ENCODE measurements around the gene SPEF2. TPM values are rescaled to one million over a fixed set of nuclear protein-coding genes. Genes with fewer than 3 reads are reported as not detected.

Gene SPEF2
- polyA plus RNA-seq, 1 donor (not counting 4 experiments of a cell fraction or from before 2014, with no cell fraction given) = 1.6 TPM

GRCh38 chr5:35664584-35664983 is 46.9 kb downstream of the SPEF2 start:
- no peak overlapping the region for H3K4me2 ChIP-seq (ENCODE audit: control insufficient read depth, extremely low read depth, insufficient read depth, low read depth, low read length)
- dilution Hi-C loops (cut with MboI; ENCODE audit: extremely low pct_ligation_motif_present, low sequenced_read_pairs) = no loop called here
- H3K4me1 ChIP-seq (ENCODE audit: control insufficient read depth, extremely low read depth, insufficient read depth, low read length) = no peaks in the 10 kb centered on the region
- no peaks in the 10 kb centered on the region for H4K20me1 ChIP-seq (ENCODE audit: control insufficient read depth, extremely low read depth, insufficient read depth, low read length)
- no peak for DNase-seq (ENCODE audit: low read depth, low spot score)
- no peak overlapping the region for H2AFZ ChIP-seq (ENCODE audit: control insufficient read depth, low read length)
- H3K9ac ChIP-seq (ENCODE audit: control insufficient read depth, extremely low read depth, insufficient read depth, low read length) = no peak overlapping the region
- TF ChIP-seq CTCF (optimal IDR thresholded peaks at IDR 0.05 in 1 of 3, IDR thresholded peaks at IDR 0.05 in 1 of 3, conservative IDR thresholded peaks at IDR 0.05 in 1 of 3; ENCODE audit: extremely low read depth in 1 of 3, insufficient read depth in 2 of 3, low read length in 3 of 3) (no peak), EZH2 (IDR thresholded peaks at IDR 0.05; ENCODE audit: low read length) (no peak)
- no peaks in the 10 kb centered on the region for H3K27me3 ChIP-seq (ENCODE audit: control insufficient read depth, extremely low read depth, insufficient read depth, low read length)
- FAIRE-seq = no peak
- no peaks in the 10 kb centered on the region for H3K9me1 ChIP-seq (ENCODE audit: control insufficient read depth, extremely low read depth, insufficient read depth, low read length)
- no peak overlapping the region for H3K4me3 ChIP-seq (ENCODE audit: control insufficient read depth in 2 of 3, extremely low read depth in 1 of 3, insufficient read depth in 2 of 3, low read depth in 1 of 3, low read length in 3 of 3)
- H3K36me3 ChIP-seq (ENCODE audit: control insufficient read depth in 2 of 2, extremely low read depth in 1 of 2, insufficient read depth in 2 of 2, low read length in 2 of 2) = no peaks in the 10 kb centered on the region
- H3K27ac ChIP-seq (ENCODE audit: control insufficient read depth, insufficient read depth, low read length) = no peak overlapping the region
- H3K9me3 ChIP-seq (ENCODE audit: control insufficient read depth, low read depth, low read length) = no peaks in the 10 kb centered on the region
- no peaks in the 10 kb centered on the region for H3K79me2 ChIP-seq (ENCODE audit: control insufficient read depth, insufficient read depth, low read length)

GRCh38 chr5:35665096-35665495 is 47.4 kb downstream of the SPEF2 start:
- Histone ChIP-seq H2AFZ (ENCODE audit: control insufficient read depth, low read length) (no peak overlapping the region), H3K36me3 (ENCODE audit: control insufficient read depth in 2 of 2, extremely low read depth in 1 of 2, insufficient read depth in 2 of 2, low read length in 2 of 2) (no peaks in the 10 kb centered on the region), H3K79me2 (ENCODE audit: control insufficient read depth, insufficient read depth, low read length) (no peaks in the 10 kb centered on the region), H3K4me3 (ENCODE audit: control insufficient read depth in 2 of 3, extremely low read depth in 1 of 3, insufficient read depth in 2 of 3, low read depth in 1 of 3, low read length in 3 of 3) (no peak overlapping the region), H3K4me1 (ENCODE audit: control insufficient read depth, extremely low read depth, insufficient read depth, low read length) (no peaks in the 10 kb centered on the region), H3K9me3 (ENCODE audit: control insufficient read depth, low read depth, low read length) (no peaks in the 10 kb centered on the region), H3K4me2 (ENCODE audit: control insufficient read depth, extremely low read depth, insufficient read depth, low read depth, low read length) (no peak overlapping the region), H3K9ac (ENCODE audit: control insufficient read depth, extremely low read depth, insufficient read depth, low read length) (no peak overlapping the region), H3K9me1 (ENCODE audit: control insufficient read depth, extremely low read depth, insufficient read depth, low read length) (no peaks in the 10 kb centered on the region), H3K27me3 (ENCODE audit: control insufficient read depth, extremely low read depth, insufficient read depth, low read length) (no peaks in the 10 kb centered on the region), H3K27ac (ENCODE audit: control insufficient read depth, insufficient read depth, low read length) (no peak overlapping the region), H4K20me1 (ENCODE audit: control insufficient read depth, extremely low read depth, insufficient read depth, low read length) (no peaks in the 10 kb centered on the region)
- no peak for DNase-seq (ENCODE audit: low read depth, low spot score)
- FAIRE-seq = no peak
- no peak for TF ChIP-seq EZH2 (IDR thresholded peaks at IDR 0.05; ENCODE audit: low read length)
- no peak for TF ChIP-seq CTCF (optimal IDR thresholded peaks at IDR 0.05 in 1 of 3, IDR thresholded peaks at IDR 0.05 in 1 of 3, conservative IDR thresholded peaks at IDR 0.05 in 1 of 3; ENCODE audit: extremely low read depth in 1 of 3, insufficient read depth in 2 of 3, low read length in 3 of 3)
- dilution Hi-C loops (cut with MboI; ENCODE audit: extremely low pct_ligation_motif_present, low sequenced_read_pairs) = no loop called here
